GM23338 (cell line): ENCODE measurements around the gene KANK4. TPM values are rescaled to one million over a fixed set of nuclear protein-coding genes. Genes with fewer than 3 reads are reported as not detected.

Experiments
- ATAC-seq: fragments of 200-7000 bp; cut with Tn5 transposase; 3 replicates; pipeline ENCODE4 v1.9.1; 2020
- DNase-seq: peaks from one replicate; pipeline ENCODE4 v3.0.0-alpha.2; 2015; ENCODE audit warnings: low spot score
- H2AFZ ChIP-seq: fragments of 200-600 bp; sonication (generic); 2 replicates; pipeline ENCODE4 v1.8.0; 2016; ENCODE audit warnings: antibody characterized with exemption, mild to moderate bottlenecking, moderate library complexity
- H3F3A ChIP-seq: fragments of 200-600 bp; sonication (generic); replicated peaks from 2 replicates; pipeline ENCODE4 v1.8.0; 2017; ENCODE audit warnings: antibody characterized with exemption, mixed run types, low read depth
- H3K27ac ChIP-seq: fragments of 200-600 bp; sonication (generic); 2 replicates; pipeline ENCODE4 v1.6.1; 2016; ENCODE audit warnings: low read depth
- H3K27me3 ChIP-seq: fragments of 200-600 bp; sonication (generic); 2 replicates; pipeline ENCODE4 v1.8.0; 2016; ENCODE audit warnings: mild to moderate bottlenecking, mixed run types, moderate library complexity; ENCODE audit not compliant: insufficient read depth
- H3K36me3 ChIP-seq: fragments of 200-600 bp; sonication (generic); 2 replicates; pipeline ENCODE4 v1.8.0; 2016; ENCODE audit warnings: mild to moderate bottlenecking; ENCODE audit not compliant: insufficient read depth
- H3K4me1 ChIP-seq: fragments of 200-600 bp; sonication (generic); 2 replicates; pipeline ENCODE4 v1.8.0; 2016; ENCODE audit warnings: mild to moderate bottlenecking, moderate library complexity; ENCODE audit not compliant: insufficient read depth
- H3K4me2 ChIP-seq: fragments of 200-600 bp; sonication (generic); 2 replicates; pipeline ENCODE4 v1.7.1; 2017; ENCODE audit warnings: mixed run types
- H3K4me3 ChIP-seq: fragments of 200-600 bp; sonication (generic); 2 replicates; pipeline ENCODE4 v1.6.1; 2016; ENCODE audit warnings: mixed run types
- H3K79me2 ChIP-seq: fragments of 200-600 bp; sonication (generic); replicated peaks from 2 replicates; pipeline ENCODE4 v1.8.0; 2017; ENCODE audit warnings: mild to moderate bottlenecking; ENCODE audit not compliant: insufficient read depth
- H3K9me2 ChIP-seq: fragments of 200-600 bp; sonication (generic); 2 replicates; pipeline ENCODE4 v1.8.0; 2017; ENCODE audit not compliant: insufficient read depth
- H4K20me1 ChIP-seq: fragments of 200-600 bp; sonication (generic); replicated peaks from 2 replicates; pipeline ENCODE4 v1.8.0; 2017; ENCODE audit warnings: mild to moderate bottlenecking; ENCODE audit not compliant: insufficient read depth
- H3K27ac Mint-ChIP-seq: 2 replicates; pipeline ENCODE4 v1.8.0; 2020; ENCODE audit warnings: inconsistent platforms, mild to moderate bottlenecking, moderate library complexity, mixed read lengths
- H3K27me3 Mint-ChIP-seq: 3 replicates; pipeline ENCODE4 v1.8.0; 2022; ENCODE audit warnings: low read depth, mild to moderate bottlenecking, moderate library complexity, mixed read lengths, inconsistent platforms; ENCODE audit not compliant: insufficient read depth, poor library complexity
- H3K36me3 Mint-ChIP-seq: 3 replicates; pipeline ENCODE4 v1.8.0; 2021; ENCODE audit warnings: low read depth, mild to moderate bottlenecking, inconsistent platforms, moderate library complexity, mixed read lengths
- H3K4me1 Mint-ChIP-seq: 3 replicates; pipeline ENCODE4 v1.8.0; 2020; ENCODE audit warnings: mild to moderate bottlenecking, inconsistent platforms, mixed read lengths
- H3K4me3 Mint-ChIP-seq: 3 replicates; pipeline ENCODE4 v1.8.0; 2021; ENCODE audit warnings: moderate library complexity, mild to moderate bottlenecking, inconsistent platforms, mixed read lengths
- H3K9me3 Mint-ChIP-seq: 3 replicates; pipeline ENCODE4 v1.8.0; 2020; ENCODE audit warnings: moderate library complexity, mild to moderate bottlenecking, inconsistent platforms, mixed read lengths
- CREB1 ChIP-seq: fragments of 250-450 bp; sonication (Bioruptor Pico); IDR thresholded peaks from 2 replicates; pipeline ENCODE4 v1.5.0; 2020; ENCODE audit warnings: low read depth, mild to moderate bottlenecking, moderate library complexity
- EZH2 ChIP-seq: fragments of 200-600 bp; sonication (generic); IDR thresholded peaks from one replicate; pipeline ENCODE4 v1.8.0; 2017; ENCODE audit warnings: antibody characterized with exemption, mild to moderate bottlenecking, low read depth; ENCODE audit not compliant: unreplicated experiment
- EZH2phosphoT487 ChIP-seq: fragments of 200-600 bp; sonication (generic); IDR thresholded peaks from one replicate; pipeline ENCODE4 v1.8.1; 2018; ENCODE audit warnings: antibody characterized with exemption; ENCODE audit not compliant: unreplicated experiment
- JUNB ChIP-seq: IDR thresholded peaks from one replicate; pipeline ENCODE4 v1.6.1; 2016; ENCODE audit warnings: antibody characterized with exemption; ENCODE audit not compliant: unreplicated experiment
- NANOG ChIP-seq: IDR thresholded peaks from 2 replicates; pipeline ENCODE4 v1.6.1; 2016; ENCODE audit warnings: antibody characterized with exemption, borderline replicate concordance
- POLR2AphosphoS5 ChIP-seq: IDR thresholded peaks from 2 replicates; pipeline ENCODE4 v1.6.1; 2016; ENCODE audit warnings: antibody characterized with exemption, low read depth
- STAT1 ChIP-seq: IDR thresholded peaks from one replicate; pipeline ENCODE4 v1.6.1; 2016; ENCODE audit warnings: antibody characterized with exemption; ENCODE audit not compliant: unreplicated experiment
- ZNF114 ChIP-seq: fragments of 250-450 bp; sonication (Bioruptor Pico); IDR thresholded peaks from 2 replicates; pipeline ENCODE4 v1.5.0; 2020; ENCODE audit warnings: mild to moderate bottlenecking, moderate library complexity
- ZNF331 ChIP-seq: fragments of 250-450 bp; sonication (Bioruptor Pico); IDR thresholded peaks from 2 replicates; pipeline ENCODE4 v1.5.0; 2020; ENCODE audit warnings: low read depth, mild to moderate bottlenecking, moderate library complexity
- polyA plus RNA-seq: library from polyadenylated mRNA; unstranded; fragments of >200 nt; fragmentation: Nextera tagmentation; extraction: Ambion mirVana; gene quantifications from 2 replicates; pipeline ENCODE4 v1.2.1, GENCODE V29; 2016
- total RNA-seq: library from RNA; depleted of rRNA; stranded (reverse); fragments of >200 nt; shearing (Covaris generic); gene quantifications from 2 replicates; pipeline ENCODE4 v1.2.3, GENCODE V29; 2014
- TF ChIP-seq, protein P1 (sequence below): IDR thresholded peaks from 2 replicates; pipeline ENCODE4 v1.6.1; 2016; ENCODE audit warnings: antibody characterized with exemption
- TF ChIP-seq, protein P2 (sequence below): IDR thresholded peaks from one replicate; pipeline ENCODE4 v1.6.1; 2018; ENCODE audit warnings: antibody characterized with exemption; ENCODE audit not compliant: unreplicated experiment
- TF ChIP-seq, protein P3 (sequence below), 2 experiments: fragments of 200-600 bp in 1 of 2; sonication (generic) in 1 of 2; conservative IDR thresholded peaks; 2 replicates each; pipeline versions ENCODE4 v1.5.1 to v1.6.1; 2016 to 2017; ENCODE audit warnings: antibody characterized with exemption in 2 of 2, low read depth in 2 of 2, mild to moderate bottlenecking in 2 of 2, moderate library complexity in 1 of 2
- TF ChIP-seq, protein P4 (sequence below): fragments of 250-450 bp; sonication (Bioruptor Pico); IDR thresholded peaks from 2 replicates; pipeline ENCODE4 v1.5.0; 2020; ENCODE audit warnings: mild to moderate bottlenecking, moderate library complexity

KANK4 gene
- total and polyA plus RNA-seq, 2 experiments from 2014 or later: 0.31 to 0.42 TPM

DNA sequence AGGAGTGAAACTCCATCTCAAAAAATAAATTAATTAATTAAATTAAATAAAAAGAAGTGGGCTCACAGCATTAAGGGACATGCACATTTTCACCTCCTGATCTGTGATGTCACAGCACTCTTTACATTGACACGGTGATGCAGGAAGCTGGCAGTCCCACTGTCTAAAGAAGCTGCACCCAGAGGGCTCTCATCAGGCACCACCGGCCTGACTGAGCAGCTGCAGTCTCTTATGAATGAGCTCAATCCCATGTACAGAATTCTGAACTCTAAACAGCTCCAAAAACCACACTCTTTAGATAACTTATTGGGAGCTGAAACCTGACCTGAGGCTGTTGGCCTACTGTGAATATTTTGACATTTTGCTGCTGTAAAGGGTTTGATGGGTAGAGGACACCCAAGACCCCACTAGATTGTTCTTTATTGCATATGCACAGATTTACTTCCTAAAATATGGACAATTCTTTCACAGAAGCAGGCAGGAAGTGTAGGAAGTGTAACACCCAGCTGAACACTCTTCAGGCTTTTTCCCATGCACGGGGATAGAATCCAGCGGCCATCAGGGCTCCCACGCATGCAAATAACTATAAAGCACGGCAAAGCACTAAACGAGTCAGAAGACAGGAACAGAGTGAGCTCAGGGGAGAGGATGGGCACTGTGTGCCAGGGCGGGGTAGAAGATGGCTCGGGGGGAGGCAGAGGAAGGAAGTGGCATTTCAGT is 78.4 kb downstream of the KANK4 start:
- Histone ChIP-seq H3K27ac (no peak overlapping the region), H3K36me3 (no peaks in the 10 kb centered on the region)

More for the DNA sequence above, 78.4 kb downstream of the KANK4 start:
- Mint-ChIP-seq H3K27ac (no peak overlapping the region), H3K4me3 (no peak overlapping the region), H3K27me3 (peaks cover 7% of the 10 kb centered on the region), H3K36me3 (peaks cover 10% of the 10 kb centered on the region), H3K9me3 (peaks cover 12% of the 10 kb centered on the region; the same call in 2 of the 3 replicates), H3K4me1 (peaks cover 29% of the 10 kb centered on the region)
- Histone ChIP-seq H3K79me2 (no peaks in the 10 kb centered on the region), H3K4me3 (no peak overlapping the region), H3K27me3 (no peaks in the 10 kb centered on the region), H3K4me2 (no peak overlapping the region), H4K20me1 (no peaks in the 10 kb centered on the region), H3F3A (0 out of 2 replicates have a peak, but pooled peaks cover 4% of the 10 kb centered on the region), H3K4me1 (peaks cover 19% of the 10 kb centered on the region), H3K9me2 (no peaks in the 10 kb centered on the region), H2AFZ (no peak overlapping the region)
- no peak for DNase-seq
- TF ChIP-seq JUNB (no peak), ZNF331 (no peak), CREB1 (CRISPR knock-in tag) (no peak), POLR2AphosphoS5 (no peak), ZNF114 (no peak), EZH2 (no peak), STAT1 (no peak), NANOG (no peak), EZH2phosphoT487 (no peak)
- TF ChIP-seq, protein P1, sequence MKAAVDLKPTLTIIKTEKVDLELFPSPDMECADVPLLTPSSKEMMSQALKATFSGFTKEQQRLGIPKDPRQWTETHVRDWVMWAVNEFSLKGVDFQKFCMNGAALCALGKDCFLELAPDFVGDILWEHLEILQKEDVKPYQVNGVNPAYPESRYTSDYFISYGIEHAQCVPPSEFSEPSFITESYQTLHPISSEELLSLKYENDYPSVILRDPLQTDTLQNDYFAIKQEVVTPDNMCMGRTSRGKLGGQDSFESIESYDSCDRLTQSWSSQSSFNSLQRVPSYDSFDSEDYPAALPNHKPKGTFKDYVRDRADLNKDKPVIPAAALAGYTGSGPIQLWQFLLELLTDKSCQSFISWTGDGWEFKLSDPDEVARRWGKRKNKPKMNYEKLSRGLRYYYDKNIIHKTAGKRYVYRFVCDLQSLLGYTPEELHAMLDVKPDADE: no peak
- TF ChIP-seq, protein P2, sequence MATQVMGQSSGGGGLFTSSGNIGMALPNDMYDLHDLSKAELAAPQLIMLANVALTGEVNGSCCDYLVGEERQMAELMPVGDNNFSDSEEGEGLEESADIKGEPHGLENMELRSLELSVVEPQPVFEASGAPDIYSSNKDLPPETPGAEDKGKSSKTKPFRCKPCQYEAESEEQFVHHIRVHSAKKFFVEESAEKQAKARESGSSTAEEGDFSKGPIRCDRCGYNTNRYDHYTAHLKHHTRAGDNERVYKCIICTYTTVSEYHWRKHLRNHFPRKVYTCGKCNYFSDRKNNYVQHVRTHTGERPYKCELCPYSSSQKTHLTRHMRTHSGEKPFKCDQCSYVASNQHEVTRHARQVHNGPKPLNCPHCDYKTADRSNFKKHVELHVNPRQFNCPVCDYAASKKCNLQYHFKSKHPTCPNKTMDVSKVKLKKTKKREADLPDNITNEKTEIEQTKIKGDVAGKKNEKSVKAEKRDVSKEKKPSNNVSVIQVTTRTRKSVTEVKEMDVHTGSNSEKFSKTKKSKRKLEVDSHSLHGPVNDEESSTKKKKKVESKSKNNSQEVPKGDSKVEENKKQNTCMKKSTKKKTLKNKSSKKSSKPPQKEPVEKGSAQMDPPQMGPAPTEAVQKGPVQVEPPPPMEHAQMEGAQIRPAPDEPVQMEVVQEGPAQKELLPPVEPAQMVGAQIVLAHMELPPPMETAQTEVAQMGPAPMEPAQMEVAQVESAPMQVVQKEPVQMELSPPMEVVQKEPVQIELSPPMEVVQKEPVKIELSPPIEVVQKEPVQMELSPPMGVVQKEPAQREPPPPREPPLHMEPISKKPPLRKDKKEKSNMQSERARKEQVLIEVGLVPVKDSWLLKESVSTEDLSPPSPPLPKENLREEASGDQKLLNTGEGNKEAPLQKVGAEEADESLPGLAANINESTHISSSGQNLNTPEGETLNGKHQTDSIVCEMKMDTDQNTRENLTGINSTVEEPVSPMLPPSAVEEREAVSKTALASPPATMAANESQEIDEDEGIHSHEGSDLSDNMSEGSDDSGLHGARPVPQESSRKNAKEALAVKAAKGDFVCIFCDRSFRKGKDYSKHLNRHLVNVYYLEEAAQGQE: no peak
- TF ChIP-seq, protein P3, sequence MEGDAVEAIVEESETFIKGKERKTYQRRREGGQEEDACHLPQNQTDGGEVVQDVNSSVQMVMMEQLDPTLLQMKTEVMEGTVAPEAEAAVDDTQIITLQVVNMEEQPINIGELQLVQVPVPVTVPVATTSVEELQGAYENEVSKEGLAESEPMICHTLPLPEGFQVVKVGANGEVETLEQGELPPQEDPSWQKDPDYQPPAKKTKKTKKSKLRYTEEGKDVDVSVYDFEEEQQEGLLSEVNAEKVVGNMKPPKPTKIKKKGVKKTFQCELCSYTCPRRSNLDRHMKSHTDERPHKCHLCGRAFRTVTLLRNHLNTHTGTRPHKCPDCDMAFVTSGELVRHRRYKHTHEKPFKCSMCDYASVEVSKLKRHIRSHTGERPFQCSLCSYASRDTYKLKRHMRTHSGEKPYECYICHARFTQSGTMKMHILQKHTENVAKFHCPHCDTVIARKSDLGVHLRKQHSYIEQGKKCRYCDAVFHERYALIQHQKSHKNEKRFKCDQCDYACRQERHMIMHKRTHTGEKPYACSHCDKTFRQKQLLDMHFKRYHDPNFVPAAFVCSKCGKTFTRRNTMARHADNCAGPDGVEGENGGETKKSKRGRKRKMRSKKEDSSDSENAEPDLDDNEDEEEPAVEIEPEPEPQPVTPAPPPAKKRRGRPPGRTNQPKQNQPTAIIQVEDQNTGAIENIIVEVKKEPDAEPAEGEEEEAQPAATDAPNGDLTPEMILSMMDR (conservative IDR thresholded peaks at IDR 0.05; ENCODE audit: low read depth in 2 of 2): no peak
- TF ChIP-seq, protein P4, sequence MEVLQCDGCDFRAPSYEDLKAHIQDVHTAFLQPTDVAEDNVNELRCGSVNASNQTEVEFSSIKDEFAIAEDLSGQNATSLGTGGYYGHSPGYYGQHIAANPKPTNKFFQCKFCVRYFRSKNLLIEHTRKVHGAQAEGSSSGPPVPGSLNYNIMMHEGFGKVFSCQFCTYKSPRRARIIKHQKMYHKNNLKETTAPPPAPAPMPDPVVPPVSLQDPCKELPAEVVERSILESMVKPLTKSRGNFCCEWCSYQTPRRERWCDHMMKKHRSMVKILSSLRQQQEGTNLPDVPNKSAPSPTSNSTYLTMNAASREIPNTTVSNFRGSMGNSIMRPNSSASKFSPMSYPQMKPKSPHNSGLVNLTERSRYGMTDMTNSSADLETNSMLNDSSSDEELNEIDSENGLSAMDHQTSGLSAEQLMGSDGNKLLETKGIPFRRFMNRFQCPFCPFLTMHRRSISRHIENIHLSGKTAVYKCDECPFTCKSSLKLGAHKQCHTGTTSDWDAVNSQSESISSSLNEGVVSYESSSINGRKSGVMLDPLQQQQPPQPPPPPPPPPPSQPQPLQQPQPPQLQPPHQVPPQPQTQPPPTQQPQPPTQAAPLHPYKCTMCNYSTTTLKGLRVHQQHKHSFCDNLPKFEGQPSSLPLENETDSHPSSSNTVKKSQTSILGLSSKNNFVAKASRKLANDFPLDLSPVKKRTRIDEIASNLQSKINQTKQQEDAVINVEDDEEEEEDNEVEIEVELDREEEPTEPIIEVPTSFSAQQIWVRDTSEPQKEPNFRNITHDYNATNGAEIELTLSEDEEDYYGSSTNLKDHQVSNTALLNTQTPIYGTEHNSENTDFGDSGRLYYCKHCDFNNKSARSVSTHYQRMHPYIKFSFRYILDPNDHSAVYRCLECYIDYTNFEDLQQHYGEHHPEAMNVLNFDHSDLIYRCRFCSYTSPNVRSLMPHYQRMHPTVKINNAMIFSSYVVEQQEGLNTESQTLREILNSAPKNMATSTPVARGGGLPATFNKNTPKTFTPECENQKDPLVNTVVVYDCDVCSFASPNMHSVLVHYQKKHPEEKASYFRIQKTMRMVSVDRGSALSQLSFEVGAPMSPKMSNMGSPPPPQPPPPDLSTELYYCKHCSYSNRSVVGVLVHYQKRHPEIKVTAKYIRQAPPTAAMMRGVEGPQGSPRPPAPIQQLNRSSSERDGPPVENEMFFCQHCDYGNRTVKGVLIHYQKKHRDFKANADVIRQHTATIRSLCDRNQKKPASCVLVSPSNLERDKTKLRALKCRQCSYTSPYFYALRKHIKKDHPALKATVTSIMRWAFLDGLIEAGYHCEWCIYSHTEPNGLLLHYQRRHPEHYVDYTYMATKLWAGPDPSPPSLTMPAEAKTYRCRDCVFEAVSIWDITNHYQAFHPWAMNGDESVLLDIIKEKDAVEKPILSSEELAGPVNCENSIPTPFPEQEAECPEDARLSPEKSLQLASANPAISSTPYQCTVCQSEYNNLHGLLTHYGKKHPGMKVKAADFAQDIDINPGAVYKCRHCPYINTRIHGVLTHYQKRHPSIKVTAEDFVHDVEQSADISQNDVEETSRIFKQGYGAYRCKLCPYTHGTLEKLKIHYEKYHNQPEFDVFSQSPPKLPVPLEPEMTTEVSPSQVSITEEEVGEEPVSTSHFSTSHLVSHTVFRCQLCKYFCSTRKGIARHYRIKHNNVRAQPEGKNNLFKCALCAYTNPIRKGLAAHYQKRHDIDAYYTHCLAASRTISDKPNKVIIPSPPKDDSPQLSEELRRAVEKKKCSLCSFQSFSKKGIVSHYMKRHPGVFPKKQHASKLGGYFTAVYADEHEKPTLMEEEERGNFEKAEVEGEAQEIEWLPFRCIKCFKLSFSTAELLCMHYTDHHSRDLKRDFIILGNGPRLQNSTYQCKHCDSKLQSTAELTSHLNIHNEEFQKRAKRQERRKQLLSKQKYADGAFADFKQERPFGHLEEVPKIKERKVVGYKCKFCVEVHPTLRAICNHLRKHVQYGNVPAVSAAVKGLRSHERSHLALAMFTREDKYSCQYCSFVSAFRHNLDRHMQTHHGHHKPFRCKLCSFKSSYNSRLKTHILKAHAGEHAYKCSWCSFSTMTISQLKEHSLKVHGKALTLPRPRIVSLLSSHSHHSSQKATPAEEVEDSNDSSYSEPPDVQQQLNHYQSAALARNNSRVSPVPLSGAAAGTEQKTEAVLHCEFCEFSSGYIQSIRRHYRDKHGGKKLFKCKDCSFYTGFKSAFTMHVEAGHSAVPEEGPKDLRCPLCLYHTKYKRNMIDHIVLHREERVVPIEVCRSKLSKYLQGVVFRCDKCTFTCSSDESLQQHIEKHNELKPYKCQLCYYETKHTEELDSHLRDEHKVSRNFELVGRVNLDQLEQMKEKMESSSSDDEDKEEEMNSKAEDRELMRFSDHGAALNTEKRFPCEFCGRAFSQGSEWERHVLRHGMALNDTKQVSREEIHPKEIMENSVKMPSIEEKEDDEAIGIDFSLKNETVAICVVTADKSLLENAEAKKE (CRISPR knock-in tag): no peak
- ATAC-seq: no peak
